ENCODE results near the gene PNPLA6.
A peak's percentile ranks its signal among the peaks of the same experiment; 100 is the strongest.
"Not testable (repeated sequence)": the region's sequence is repeated elsewhere in the genome, so short reads cannot be mapped to it uniquely, and the experiment has no call there.

Gene PNPLA6

GRCh38 chr19:7556696-7557315 lies 21.3 kb downstream of the PNPLA6 start:
- no peak for DNase-seq

DNA sequence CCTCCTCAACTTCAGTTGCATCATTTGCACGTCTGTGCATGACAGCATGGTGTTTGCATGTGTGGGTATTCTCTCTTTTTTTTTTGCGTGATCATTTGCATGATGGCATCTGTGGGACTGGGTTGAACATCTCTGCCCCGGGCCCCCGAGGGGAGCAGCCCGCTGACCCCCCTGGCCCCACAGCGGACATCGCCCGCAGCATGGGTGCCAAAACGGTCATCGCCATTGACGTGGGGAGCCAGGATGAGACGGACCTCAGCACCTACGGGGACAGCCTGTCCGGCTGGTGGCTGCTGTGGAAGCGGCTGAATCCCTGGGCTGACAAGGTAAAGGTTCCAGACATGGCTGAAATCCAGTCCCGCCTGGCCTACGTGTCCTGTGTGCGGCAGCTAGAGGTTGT lies 23.1 kb downstream of the PNPLA6 start:
- DNase-seq = no peak

DNA sequence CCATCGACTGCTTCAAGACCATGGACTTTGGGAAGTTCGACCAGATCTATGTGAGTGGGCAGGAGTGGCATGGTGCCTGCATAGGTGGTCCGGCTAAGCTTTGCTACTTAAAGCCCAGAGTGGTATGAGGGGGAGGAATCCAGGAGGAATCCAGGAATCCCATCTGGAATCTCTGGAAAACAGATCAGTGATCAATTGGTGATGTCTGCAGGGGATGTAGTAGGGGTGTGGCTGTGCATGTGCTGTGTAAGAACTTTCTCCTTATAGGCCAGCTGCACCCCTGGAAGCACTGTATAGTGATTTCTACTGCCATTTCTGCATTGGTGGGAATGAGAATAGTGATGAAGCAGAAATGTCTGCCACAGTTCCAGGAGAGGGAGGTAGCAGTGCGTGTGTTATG lies 23.6 kb downstream of the PNPLA6 start:
- DNase-seq = no peak

- DNase-seq = no peak
These were observed 24.7 kb downstream of the PNPLA6 start for GRCh38 chr19:7560255-7560654.

DNA sequence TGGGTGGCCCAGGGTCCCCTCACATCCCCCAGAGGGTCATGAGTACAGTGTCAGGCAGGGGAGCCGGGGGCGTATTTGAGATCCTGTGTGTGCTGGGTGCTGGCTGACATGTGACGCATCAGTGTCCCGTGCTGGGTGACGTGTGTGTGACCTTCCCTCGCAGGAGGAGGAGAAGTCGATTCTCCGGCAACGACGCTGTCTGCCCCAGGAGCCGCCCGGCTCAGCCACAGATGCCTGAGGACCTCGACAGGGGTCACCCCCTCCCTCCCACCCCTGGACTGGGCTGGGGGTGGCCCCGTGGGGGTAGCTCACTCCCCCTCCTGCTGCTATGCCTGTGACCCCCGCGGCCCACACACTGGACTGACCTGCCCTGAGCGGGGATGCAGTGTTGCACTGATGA lies 25.8 kb downstream of the PNPLA6 start:
- DNase-seq = no peak

GRCh38 chr19:7562646-7563393 lies 27.3 kb downstream of the PNPLA6 start:
- no peak for DNase-seq

- DNase-seq = no peak
These were observed 29.3 kb downstream of the PNPLA6 start for GRCh38 chr19:7564866-7565265.

- DNase-seq = no peak
These were observed 29.8 kb downstream of the PNPLA6 start for GRCh38 chr19:7565332-7565731.

DNA sequence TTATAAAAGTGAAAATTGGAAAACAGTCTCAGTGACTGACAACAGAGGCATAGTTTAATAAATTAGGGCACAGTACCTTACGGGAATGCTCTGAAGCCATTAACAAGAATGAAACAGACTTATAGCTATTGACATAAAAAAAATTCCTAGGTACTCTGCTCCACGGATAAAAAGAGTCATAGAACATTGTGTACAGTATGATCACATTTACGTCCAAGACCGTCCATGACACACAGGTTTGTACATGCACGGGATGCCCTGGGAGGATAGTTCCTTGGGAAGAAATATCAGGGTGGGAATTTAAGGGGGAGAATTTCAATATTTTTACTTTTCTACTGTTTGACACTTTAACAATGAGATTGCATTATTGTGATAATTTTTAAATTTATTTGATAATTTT lies 35.2 kb downstream of the PNPLA6 start:
- no peak for DNase-seq

GRCh38 chr19:7575434-7576040 lies 40.0 kb downstream of the PNPLA6 start:
- no peak for DNase-seq

DNA sequence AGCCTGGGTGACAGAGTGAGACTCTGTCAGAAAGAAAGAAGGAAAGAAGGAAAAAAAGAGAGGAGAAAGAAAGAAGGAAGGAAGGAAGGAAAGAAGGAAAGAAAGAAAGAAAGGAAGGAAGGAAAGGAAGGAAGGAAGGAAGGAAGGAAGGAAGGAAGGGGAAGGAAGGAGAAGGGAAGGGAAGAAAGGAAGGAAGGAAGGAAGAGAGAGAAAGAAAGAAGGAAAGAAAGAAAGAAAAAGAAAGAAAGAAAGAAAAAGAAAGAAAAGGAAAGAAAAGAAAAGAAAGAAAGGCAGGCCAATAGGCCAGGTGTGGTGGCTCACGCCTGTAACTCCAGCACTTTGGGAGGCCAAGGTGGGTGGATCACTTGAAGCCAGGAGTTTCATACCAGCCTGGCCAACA lies 41.9 kb downstream of the PNPLA6 start:
- not testable (repeated sequence) for DNase-seq

DNA sequence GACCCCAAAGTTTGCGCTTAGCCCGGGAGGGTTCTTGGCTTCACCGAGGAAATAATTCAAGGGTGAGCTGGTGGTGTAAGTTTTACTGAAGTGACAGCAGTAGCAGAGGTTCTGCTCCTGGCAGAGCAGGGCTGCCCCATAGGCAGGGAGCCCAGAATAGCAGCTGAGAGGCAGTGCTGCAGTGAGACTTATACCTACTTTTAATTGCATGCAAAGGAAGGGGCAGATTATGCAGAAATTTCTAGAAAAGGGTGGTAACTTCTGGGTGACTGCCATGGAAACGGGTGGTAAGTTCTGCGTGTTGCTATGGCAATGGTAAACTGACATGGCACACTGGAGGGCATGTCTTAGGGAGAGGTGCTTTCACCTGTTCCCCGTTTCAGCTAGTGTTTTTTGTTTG lies 42.6 kb downstream of the PNPLA6 start:
- DNase-seq = no peak

GRCh38 chr19:7579182-7579581 lies 43.7 kb downstream of the PNPLA6 start:
- no peak for DNase-seq

- DNase-seq = no peak
These were observed 46.9 kb downstream of the PNPLA6 start for GRCh38 chr19:7582446-7582845.

GRCh38 chr19:7589822-7590221 lies 54.3 kb downstream of the PNPLA6 start:
- DNase-seq = no peak

DNA sequence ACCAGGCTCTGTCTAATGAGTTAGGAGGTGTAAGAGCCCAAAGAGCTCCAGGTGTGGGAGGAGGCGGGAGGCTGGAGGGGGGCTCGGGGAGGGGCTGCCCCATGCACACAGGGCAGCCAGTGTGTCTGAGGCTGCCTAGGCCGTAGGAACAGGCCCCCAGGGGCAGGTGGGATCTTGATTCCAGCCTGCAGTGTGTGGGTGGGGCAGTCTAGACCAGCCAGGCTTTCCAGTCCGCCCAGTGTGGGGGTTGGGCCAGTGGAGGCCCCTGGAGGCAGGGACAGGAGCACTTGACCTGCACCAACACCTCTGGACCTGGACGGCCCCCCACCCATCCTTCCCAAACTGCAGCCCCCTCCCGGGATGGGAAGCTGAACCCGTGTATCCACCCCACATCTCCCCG lies 54.7 kb downstream of the PNPLA6 start:
- DNase-seq = no peak

GRCh38 chr19:7595466-7596133 lies 60.1 kb downstream of the PNPLA6 start, which contains the start of gene CAMSAP3:
TSS of gene CAMSAP3 (plus strand) at chr19:7595863. CDS start at chr19:7596003, 140 bp downstream.
- peak; percentile 81 for DNase-seq

DNA sequence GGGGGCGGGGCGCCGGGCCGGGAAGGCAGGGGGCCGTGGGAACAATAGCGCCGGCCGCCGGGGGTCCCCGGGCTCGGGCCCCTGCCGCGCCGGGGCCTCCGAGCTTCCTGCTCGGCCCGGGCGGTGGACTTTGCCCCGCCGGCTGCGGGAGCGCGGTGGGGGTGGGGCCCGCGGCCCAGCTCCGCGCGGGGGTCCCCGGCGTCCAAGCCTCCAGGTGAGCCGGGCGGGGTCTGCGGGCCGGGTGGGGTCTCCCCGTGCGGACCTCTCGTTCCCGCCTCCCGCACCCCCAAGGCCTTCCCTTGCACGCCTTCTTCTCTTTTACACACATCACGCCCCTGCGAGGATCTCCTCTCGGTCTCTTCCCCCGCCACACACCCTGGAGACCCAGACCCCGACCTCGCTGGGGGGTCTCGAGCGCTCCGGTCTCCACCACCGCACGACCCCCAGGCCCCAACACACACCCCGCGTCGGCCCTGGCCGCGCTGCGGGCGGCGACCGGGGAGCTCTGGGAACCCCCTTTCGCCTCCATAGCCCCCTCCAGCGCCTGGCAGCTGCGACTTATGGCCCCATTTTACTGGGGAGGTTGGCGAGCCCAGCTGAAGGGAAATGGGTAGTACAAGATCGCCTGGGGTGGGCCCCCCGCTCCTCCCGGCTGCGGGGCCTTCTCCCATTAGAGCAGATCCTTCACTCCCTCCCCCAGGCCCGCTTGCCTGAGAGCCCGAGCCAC lies 60.9 kb downstream of the PNPLA6 start:
- DNase-seq = no peak

DNA sequence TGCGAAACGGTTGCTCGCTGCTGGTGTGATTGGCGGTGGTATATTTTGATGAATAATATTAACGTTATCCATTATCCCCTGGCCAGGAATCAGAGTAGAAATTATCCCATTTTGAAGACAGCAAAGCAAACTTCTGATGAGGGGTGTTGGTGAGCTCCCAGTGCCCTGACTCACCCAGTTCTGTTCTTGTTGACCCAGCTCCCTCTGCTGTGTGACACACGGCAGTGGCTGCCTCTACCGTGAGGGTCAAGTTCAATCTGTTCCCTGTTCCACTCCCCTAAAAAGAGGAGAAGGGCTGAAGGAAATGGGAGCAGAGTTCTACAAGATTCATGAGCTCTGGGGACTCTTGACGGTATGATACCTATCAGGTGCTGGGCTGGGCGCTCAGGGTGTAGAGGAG lies 62.2 kb downstream of the PNPLA6 start:
- DNase-seq = no peak

DNA sequence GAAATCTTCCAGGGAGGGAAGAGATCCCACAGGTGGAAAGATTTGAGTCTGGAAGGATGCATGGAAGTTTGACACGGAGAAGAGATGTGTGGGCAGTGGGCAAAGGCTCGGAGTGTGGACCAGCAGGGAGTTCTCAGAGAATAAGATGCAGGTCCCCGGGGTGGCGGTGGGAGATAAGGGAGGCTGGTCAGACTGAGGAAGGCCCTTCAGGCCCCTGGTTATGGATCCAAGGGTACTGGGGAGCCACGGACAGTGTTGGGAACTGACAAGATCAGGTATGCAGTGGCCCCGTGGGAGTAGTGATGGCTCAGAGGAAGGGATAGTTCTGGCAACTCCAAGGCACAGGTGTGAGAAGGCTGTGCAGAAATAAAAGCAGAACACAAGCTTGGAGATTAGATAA lies 62.7 kb downstream of the PNPLA6 start:
- no peak for DNase-seq

- no peak for DNase-seq
These were observed 65.2 kb downstream of the PNPLA6 start for GRCh38 chr19:7600721-7601120.

DNA sequence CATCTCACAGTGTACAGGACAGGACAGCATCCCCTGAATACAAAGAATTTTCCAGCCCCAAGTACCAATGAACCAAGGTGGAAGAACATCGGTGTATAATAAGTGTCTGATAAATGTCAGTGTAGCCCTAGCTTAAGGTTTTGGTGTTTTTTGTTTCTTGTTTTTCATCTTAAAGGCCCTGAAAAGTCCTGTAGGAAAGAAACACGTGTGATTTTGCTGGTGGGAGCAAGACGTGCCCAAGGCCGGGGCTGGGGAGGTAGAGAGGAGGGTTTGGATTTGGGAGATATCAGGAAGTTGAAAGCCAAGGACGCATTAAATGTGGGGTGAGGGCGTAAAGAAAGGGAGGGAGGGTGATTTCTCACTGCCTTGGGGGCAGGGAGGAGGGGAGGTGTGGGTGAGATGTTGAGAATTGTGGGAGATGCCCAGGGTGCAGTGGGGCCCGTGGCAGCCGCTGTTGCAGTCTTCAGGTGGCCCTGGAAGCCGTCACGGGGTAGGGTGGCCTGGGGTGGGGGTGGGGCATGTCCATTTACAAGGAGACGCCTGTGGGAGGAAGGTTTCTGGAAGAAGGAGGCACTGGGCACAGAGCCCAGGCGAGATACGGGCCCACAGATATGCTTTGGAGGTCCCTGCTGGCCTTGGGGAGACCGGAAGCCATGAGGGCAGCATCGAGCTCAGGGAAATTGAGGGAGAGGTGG lies 66.9 kb downstream of the PNPLA6 start:
- no peak for DNase-seq

Data from NCI-H1105 treated with DMSO at 0.1 percent for 48 hours (cell line).